OCI-LY7 (cell line): ENCODE data around the gene DHRSX. TPM values are rescaled to one million over a fixed set of nuclear protein-coding genes. Genes with fewer than 3 reads are reported as not detected.

Experiments
- BruUV-seq: library from RNA; stranded (reverse); fragments of 400-500 nt; replicated peaks from 2 replicates; lab custom pipeline; 2021; lab: Mats Ljungman, UMichigan
- CTCF ChIA-PET: fragments of 300-600 bp; sonication (Branson Sonifier 250); formaldehyde crosslinking; loops from one replicate; lab custom pipeline; 2022; ENCODE audit warnings: antibody characterized with exemption; ENCODE audit not compliant: unreplicated experiment; lab: Charles Lee
- POLR2A ChIA-PET: fragments of 300-600 bp; sonication (Branson Sonifier 250); formaldehyde crosslinking; loops from one replicate; lab custom pipeline; 2022; ENCODE audit warnings: antibody characterized with exemption; lab: Charles Lee
- DNase-seq: peaks from one replicate; pipeline ENCODE4 v3.0.0-alpha.2; 2015; ENCODE audit warnings: low spot score
- H2AFZ ChIP-seq: fragments of 200-600 bp; sonication (generic), shearing (Covaris generic); 2 replicates; pipeline ENCODE4 v1.6.1; 2014; ENCODE audit warnings: mild to moderate bottlenecking, antibody characterized with exemption, low read length, moderate library complexity
- H3K27ac ChIP-seq: fragments of 200-600 bp; sonication (generic); 2 replicates; pipeline ENCODE4 v1.5.1; 2014; ENCODE audit warnings: mixed run types, low read depth, mild to moderate bottlenecking, moderate library complexity, low read length, inconsistent platforms; ENCODE audit not compliant: poor library complexity, severe bottlenecking
- H3K36me3 ChIP-seq: fragments of 200-600 bp; sonication (generic); 2 replicates; pipeline ENCODE4 v1.6.1; 2014; ENCODE audit warnings: mild to moderate bottlenecking, antibody characterized with exemption, low read length, moderate library complexity, mixed read lengths; ENCODE audit not compliant: insufficient read depth
- H3K4me1 ChIP-seq: fragments of 200-600 bp; sonication (generic); 2 replicates; pipeline ENCODE4 v1.5.1; 2014; ENCODE audit warnings: mild to moderate bottlenecking, low read length; ENCODE audit not compliant: insufficient read depth, poor library complexity, severe bottlenecking
- H3K4me2 ChIP-seq: fragments of 200-600 bp; sonication (generic); 2 replicates; pipeline ENCODE4 v1.6.1; 2014; ENCODE audit warnings: mild to moderate bottlenecking, low read length
- H3K4me3 ChIP-seq: fragments of 200-600 bp; sonication (generic); 2 replicates; pipeline ENCODE4 v1.5.1; 2014; ENCODE audit warnings: mild to moderate bottlenecking, low read depth, low read length; ENCODE audit not compliant: poor library complexity, severe bottlenecking
- H3K79me2 ChIP-seq: fragments of 200-600 bp; sonication (generic); 2 replicates; pipeline ENCODE4 v1.6.1; 2016; ENCODE audit warnings: low read depth, mild to moderate bottlenecking, low read length, moderate library complexity, mixed read lengths; ENCODE audit not compliant: insufficient read depth
- H3K9me2 ChIP-seq: fragments of 200-600 bp; sonication (generic); 2 replicates; pipeline ENCODE4 v1.6.1; 2016; ENCODE audit warnings: mild to moderate bottlenecking, low read length, mixed read lengths; ENCODE audit not compliant: insufficient read depth
- H3K9me3 ChIP-seq: fragments of 200-600 bp; sonication (generic); 2 replicates; pipeline ENCODE4 v1.6.1; 2014; ENCODE audit warnings: mild to moderate bottlenecking, mixed run types, low read length, mixed read lengths
- H4K20me1 ChIP-seq: fragments of 200-600 bp; sonication (generic); 2 replicates; pipeline ENCODE4 v1.6.1; 2014; ENCODE audit warnings: mild to moderate bottlenecking, antibody characterized with exemption, low read length, moderate library complexity, mixed read lengths; ENCODE audit not compliant: insufficient read depth
- EZH2phosphoT487 ChIP-seq: fragments of 200-600 bp; sonication (generic); IDR thresholded peaks from 2 replicates; pipeline ENCODE4 v1.6.1; 2018; ENCODE audit warnings: low read depth, borderline replicate concordance, mild to moderate bottlenecking, mixed run types, antibody characterized with exemption, low read length, moderate library complexity, mixed read lengths
- intact Hi-C: fragments of 100-400 bp; cut with micrococcal nuclease; formaldehyde crosslinking; loops from one replicate; pipeline ENCODE4 v1.10.0; 2022; ENCODE audit not compliant: unreplicated experiment
- total RNA-seq, 2 experiments: library from RNA; depleted of rRNA in 1 of 2; stranded (reverse); fragments of >200 nt in 1 of 2; shearing (Covaris generic) in 1 of 2; gene quantifications; 2 replicates each; pipeline ENCODE4 v1.2.3, GENCODE V29; 2014 to 2022
- TF ChIP-seq, protein P1 (sequence below): fragments of 200-600 bp; sonication (generic); conservative IDR thresholded peaks from 2 replicates; pipeline ENCODE4 v1.5.1; 2014; ENCODE audit warnings: mild to moderate bottlenecking, antibody characterized with exemption, low read length, moderate library complexity, mixed read lengths

Gene DHRSX
- total RNA-seq, 2 experiments from 2014 or later = 25.2 to 30.9 TPM

DNA sequence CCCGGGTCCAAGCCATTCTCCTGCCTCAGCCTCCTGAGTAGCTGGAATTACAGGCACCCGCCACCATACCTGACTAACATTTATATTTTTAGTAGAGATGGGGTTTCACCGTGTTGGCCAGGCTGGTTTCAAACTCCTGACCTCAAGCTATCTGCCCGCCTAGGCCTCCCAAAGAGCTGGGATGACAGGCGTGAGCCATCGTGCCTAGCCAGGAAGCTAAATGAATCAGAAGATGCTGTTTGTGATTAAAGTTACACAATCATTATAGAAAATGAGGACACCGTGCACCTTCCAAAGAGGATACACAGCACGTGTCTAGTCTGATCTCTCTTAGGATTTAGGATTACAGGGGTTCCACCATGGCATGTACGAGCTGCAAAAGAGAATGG is 99.6 kb downstream of the DHRSX start:
- no TSS peak for BruUV-seq
- no peaks in the 10 kb centered on the region for H3K9me3 ChIP-seq
- no peak for DNase-seq
- H3K4me2 ChIP-seq = no peak overlapping the region
- no peak overlapping the region for H3K4me3 ChIP-seq
- H3K27ac ChIP-seq = no peak overlapping the region
- H4K20me1 ChIP-seq = no peaks in the 10 kb centered on the region
- ChIA-PET CTCF (no interaction called here), POLR2A (no interaction called here)
- H3K9me2 ChIP-seq = no peaks in the 10 kb centered on the region
- intact Hi-C loops = no loop called here
- no peaks in the 10 kb centered on the region for H3K79me2 ChIP-seq
- H3K4me1 ChIP-seq = no peaks in the 10 kb centered on the region
- TF ChIP-seq EZH2phosphoT487 = no peak
- TF ChIP-seq, protein P1, sequence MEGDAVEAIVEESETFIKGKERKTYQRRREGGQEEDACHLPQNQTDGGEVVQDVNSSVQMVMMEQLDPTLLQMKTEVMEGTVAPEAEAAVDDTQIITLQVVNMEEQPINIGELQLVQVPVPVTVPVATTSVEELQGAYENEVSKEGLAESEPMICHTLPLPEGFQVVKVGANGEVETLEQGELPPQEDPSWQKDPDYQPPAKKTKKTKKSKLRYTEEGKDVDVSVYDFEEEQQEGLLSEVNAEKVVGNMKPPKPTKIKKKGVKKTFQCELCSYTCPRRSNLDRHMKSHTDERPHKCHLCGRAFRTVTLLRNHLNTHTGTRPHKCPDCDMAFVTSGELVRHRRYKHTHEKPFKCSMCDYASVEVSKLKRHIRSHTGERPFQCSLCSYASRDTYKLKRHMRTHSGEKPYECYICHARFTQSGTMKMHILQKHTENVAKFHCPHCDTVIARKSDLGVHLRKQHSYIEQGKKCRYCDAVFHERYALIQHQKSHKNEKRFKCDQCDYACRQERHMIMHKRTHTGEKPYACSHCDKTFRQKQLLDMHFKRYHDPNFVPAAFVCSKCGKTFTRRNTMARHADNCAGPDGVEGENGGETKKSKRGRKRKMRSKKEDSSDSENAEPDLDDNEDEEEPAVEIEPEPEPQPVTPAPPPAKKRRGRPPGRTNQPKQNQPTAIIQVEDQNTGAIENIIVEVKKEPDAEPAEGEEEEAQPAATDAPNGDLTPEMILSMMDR = no peak
- no peaks in the 10 kb centered on the region for H3K36me3 ChIP-seq
- H2AFZ ChIP-seq = no peak overlapping the region

DNA sequence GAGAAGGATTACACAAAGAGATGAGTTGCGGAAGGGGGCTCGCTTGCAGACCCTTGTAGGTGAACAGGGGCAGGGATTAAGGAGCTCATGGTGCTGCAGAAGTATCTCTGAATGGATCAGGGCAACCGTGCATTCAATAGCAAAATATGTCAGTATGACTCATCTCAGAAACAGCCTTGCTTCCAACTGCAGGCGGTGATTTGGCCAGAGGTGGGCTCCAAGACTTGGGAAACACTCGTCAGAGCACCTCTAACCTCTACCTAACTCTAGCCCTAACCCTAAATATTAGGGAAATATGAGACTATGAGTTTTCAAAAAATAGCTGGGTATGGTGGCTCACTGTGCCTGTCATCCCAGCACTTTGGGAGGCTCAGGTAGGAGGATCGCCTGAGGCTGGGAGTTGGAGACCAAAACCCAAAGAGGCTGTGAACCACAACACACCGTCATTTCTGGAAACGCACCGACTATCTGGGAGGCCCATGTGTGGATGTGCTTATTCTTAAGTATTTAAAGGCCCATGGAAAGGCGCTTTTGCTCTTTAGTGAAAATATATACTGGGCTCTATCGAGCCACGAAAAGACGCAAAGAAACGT is 102.6 kb downstream of the DHRSX start:
- no peak for DNase-seq
- ChIA-PET POLR2A (no interaction called here), CTCF (no interaction called here)
- H3K4me1 ChIP-seq = no peaks in the 10 kb centered on the region
- no peak overlapping the region for H3K27ac ChIP-seq
- no peaks in the 10 kb centered on the region for H3K9me3 ChIP-seq
- no peak overlapping the region for H3K4me3 ChIP-seq
- no peaks in the 10 kb centered on the region for H3K36me3 ChIP-seq
- no peak for TF ChIP-seq EZH2phosphoT487
- TF ChIP-seq, protein P1 = no peak
- H3K9me2 ChIP-seq = no peaks in the 10 kb centered on the region
- BruUV-seq = no TSS peak
- no peak overlapping the region for H2AFZ ChIP-seq
- no peaks in the 10 kb centered on the region for H3K79me2 ChIP-seq
- no peak overlapping the region for H3K4me2 ChIP-seq
- H4K20me1 ChIP-seq = no peaks in the 10 kb centered on the region
- intact Hi-C loops = no loop called here

DNA sequence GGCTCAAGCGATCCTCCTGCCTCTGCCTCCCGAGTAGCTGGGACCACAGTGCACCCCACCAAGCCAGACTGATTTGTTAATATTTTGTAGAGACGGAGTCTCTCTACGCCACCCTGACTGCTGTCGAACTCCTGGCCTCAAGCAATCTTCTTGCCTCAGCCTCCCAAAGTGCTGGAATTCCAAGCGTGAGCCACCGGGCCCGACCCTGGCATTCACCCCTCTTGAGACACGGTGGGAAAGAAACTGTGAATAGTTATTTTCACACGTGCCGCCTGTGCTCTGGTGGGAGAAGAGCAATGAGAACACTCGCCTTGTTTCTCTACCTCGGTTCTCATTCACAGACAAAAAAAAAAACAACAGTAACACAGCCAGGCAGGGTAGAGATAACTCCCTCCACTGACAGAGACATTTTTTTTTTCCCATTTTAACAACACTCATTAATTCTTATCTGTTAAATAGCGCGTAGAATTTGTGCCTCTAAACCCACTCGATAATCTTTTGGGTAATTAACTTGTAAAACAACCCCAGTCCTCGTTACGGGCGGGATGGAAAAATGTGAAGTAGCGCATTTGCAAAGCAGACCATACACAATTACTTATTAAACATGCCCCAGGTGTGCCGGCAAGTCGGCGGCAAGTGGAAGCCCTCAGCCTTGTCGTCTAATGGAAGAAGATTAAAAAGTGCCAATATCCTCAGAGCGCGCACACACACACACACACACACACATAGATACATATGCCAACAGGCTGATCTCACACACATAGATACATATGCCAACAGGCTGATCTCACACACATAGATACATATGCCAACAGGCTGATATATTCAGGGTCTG is 103.3 kb downstream of the DHRSX start:
- no peak for DNase-seq
- Histone ChIP-seq H3K4me3 (no peak overlapping the region), H3K79me2 (no peaks in the 10 kb centered on the region), H3K4me2 (no peak overlapping the region), H3K36me3 (no peaks in the 10 kb centered on the region), H3K9me3 (no peaks in the 10 kb centered on the region), H2AFZ (no peak overlapping the region), H3K4me1 (no peaks in the 10 kb centered on the region), H3K9me2 (no peaks in the 10 kb centered on the region), H4K20me1 (no peaks in the 10 kb centered on the region), H3K27ac (no peak overlapping the region)
- ChIA-PET POLR2A (no interaction called here), CTCF (no interaction called here)
- TF ChIP-seq, protein P1 = no peak
- no peak for TF ChIP-seq EZH2phosphoT487
- BruUV-seq = no TSS peak
- intact Hi-C loops = no loop called here
